ENCODE data around the gene SUSD1.

SUSD1 gene

GRCh38 chr9:112149211-112149610, 25.9 kb downstream of the SUSD1 start:
- Histone ChIP-seq H3K23ac (ENCODE audit: low read length in 2 of 2) (no peak overlapping the region), H3K27me3 (ENCODE audit: control insufficient read depth in 1 of 2, insufficient read depth in 1 of 2, low read length in 2 of 2) (no peaks in the 10 kb centered on the region), H3K4me1 (ENCODE audit: control insufficient read depth, insufficient read depth, low read depth, low read length) (peaks cover 4% of the 10 kb centered on the region), H3K4me2 (ENCODE audit: low read length, poor library complexity, severe bottlenecking) (no peak overlapping the region), H3K18ac (ENCODE audit: low read depth in 1 of 2, low read length in 2 of 2) (no peak overlapping the region), H3K14ac (ENCODE audit: low read length in 2 of 2) (no peak overlapping the region), H3K4me3 (ENCODE audit: insufficient read depth in 1 of 2, low read depth in 1 of 2, low read length in 2 of 2) (no peak overlapping the region), H2AFZ (ENCODE audit: low read depth, low read length) (no peak overlapping the region), H3K79me1 (replicated peaks; ENCODE audit: low read length, poor library complexity, severe bottlenecking) (peaks cover 6% of the 10 kb centered on the region), H3K9ac (ENCODE audit: low read length) (no peak overlapping the region), H4K91ac (ENCODE audit: low read length) (no peak overlapping the region), H3K36me3 (ENCODE audit: control insufficient read depth in 1 of 2, insufficient read depth in 2 of 2, low read depth in 1 of 2, low read length in 2 of 2) (peaks cover 0 to 11% of the 10 kb centered on the region in 2 experiments), H2BK15ac (ENCODE audit: low read depth, poor library complexity, severe bottlenecking) (no peak overlapping the region), H4K8ac (ENCODE audit: low read length) (no peak overlapping the region), H3K4ac (ENCODE audit: low read depth in 1 of 2, low read length in 2 of 2) (no peak overlapping the region), H2BK12ac (ENCODE audit: low read length in 2 of 2) (no peak overlapping the region), H2AK5ac (ENCODE audit: low read length, severe bottlenecking) (no peak overlapping the region), H2BK5ac (ENCODE audit: low read depth, low read length, poor library complexity, severe bottlenecking) (no peak overlapping the region), H2BK120ac (ENCODE audit: low read depth, low read length) (no peak overlapping the region), H3K27ac (ENCODE audit: low read length, poor library complexity, severe bottlenecking) (no peak overlapping the region), H3K9me3 (ENCODE audit: control insufficient read depth, low read length) (no peaks in the 10 kb centered on the region)
- no peak for DNase-seq
- WGBS = 98% methylated on average over 8 of the region's 10 CpGs

GRCh38 chr9:112145886-112146285, 29.2 kb downstream of the SUSD1 start:
- Histone ChIP-seq H3K4me3 (ENCODE audit: insufficient read depth in 1 of 2, low read depth in 1 of 2, low read length in 2 of 2) (no peak overlapping the region), H2AFZ (ENCODE audit: low read depth, low read length) (no peak overlapping the region)

DNA sequence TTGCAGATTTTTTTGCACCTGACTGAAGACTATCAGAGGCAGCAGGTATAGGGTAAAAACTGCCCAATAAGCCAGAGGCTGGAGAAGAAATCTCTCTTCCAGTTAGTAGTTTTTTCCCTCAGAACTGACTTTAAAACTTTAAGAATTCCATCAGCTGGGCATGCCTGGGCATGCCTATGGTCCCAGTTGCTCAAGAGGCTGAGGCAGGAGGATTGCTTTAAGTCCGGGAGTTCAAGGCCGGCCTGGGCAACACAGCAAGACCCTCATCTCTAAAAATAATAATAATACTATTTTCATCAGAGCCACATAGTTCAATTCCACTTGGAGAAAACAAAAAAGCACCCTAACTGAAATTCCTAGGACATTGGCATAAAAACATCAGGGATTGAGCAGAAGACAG, 30.3 kb downstream of the SUSD1 start:
- Histone ChIP-seq H3K9ac (ENCODE audit: low read length) (peak overlapping the region; percentile 40), H3K4ac (ENCODE audit: low read depth in 1 of 2, low read length in 2 of 2) (no peak overlapping the region), H3K27me3 (ENCODE audit: control insufficient read depth in 1 of 2, insufficient read depth in 1 of 2, low read length in 2 of 2) (no peaks in the 10 kb centered on the region), H3K14ac (ENCODE audit: low read length in 2 of 2) (no peak overlapping the region), H2AK5ac (ENCODE audit: low read length, severe bottlenecking) (no peak overlapping the region), H2BK120ac (ENCODE audit: low read depth, low read length) (no peak overlapping the region), H3K4me2 (ENCODE audit: low read length, poor library complexity, severe bottlenecking) (no peak overlapping the region), H3K18ac (ENCODE audit: low read depth in 1 of 2, low read length in 2 of 2) (no peak overlapping the region), H3K79me1 (replicated peaks; ENCODE audit: low read length, poor library complexity, severe bottlenecking) (peaks cover 8% of the 10 kb centered on the region), H2BK12ac (ENCODE audit: low read length in 2 of 2) (no peak overlapping the region), H2BK5ac (ENCODE audit: low read depth, low read length, poor library complexity, severe bottlenecking) (peak overlapping the region; percentile 95), H4K8ac (ENCODE audit: low read length) (no peak overlapping the region), H3K36me3 (ENCODE audit: control insufficient read depth in 1 of 2, insufficient read depth in 2 of 2, low read depth in 1 of 2, low read length in 2 of 2) (peaks cover 5 to 14% of the 10 kb centered on the region in 2 experiments), H2BK15ac (ENCODE audit: low read depth, poor library complexity, severe bottlenecking) (no peak overlapping the region), H3K4me3 (ENCODE audit: insufficient read depth in 1 of 2, low read depth in 1 of 2, low read length in 2 of 2) (no peak overlapping the region), H3K9me3 (ENCODE audit: control insufficient read depth, low read length) (no peaks in the 10 kb centered on the region), H3K23ac (ENCODE audit: low read length in 2 of 2) (no peak overlapping the region), H4K91ac (ENCODE audit: low read length) (no peak overlapping the region), H3K4me1 (ENCODE audit: control insufficient read depth, insufficient read depth, low read depth, low read length) (peaks cover 4% of the 10 kb centered on the region), H2AFZ (ENCODE audit: low read depth, low read length) (no peak overlapping the region), H3K27ac (ENCODE audit: low read length, poor library complexity, severe bottlenecking) (no peak overlapping the region)
- 100% methylated on average over 2 of the region's 2 CpGs for WGBS
- DNase-seq = no peak

More at GRCh38 chr9:112145886-112146285, 29.2 kb downstream of the SUSD1 start:
- H4K8ac ChIP-seq (ENCODE audit: low read length) = no peak overlapping the region
- H2BK15ac ChIP-seq (ENCODE audit: low read depth, poor library complexity, severe bottlenecking) = no peak overlapping the region
- no peak overlapping the region for H3K9ac ChIP-seq (ENCODE audit: low read length)
- no peak overlapping the region for H4K91ac ChIP-seq (ENCODE audit: low read length)
- peaks cover 4% of the 10 kb centered on the region for H3K4me1 ChIP-seq (ENCODE audit: control insufficient read depth, insufficient read depth, low read depth, low read length)
- H3K9me3 ChIP-seq (ENCODE audit: control insufficient read depth, low read length) = no peaks in the 10 kb centered on the region
- 100% methylated on average over 1 of the region's 1 CpG for WGBS
- H3K79me1 ChIP-seq (replicated peaks; ENCODE audit: low read length, poor library complexity, severe bottlenecking) = peaks cover 9% of the 10 kb centered on the region
- no peak overlapping the region for H3K23ac ChIP-seq (ENCODE audit: low read length in 2 of 2)
- no peak overlapping the region for H3K14ac ChIP-seq (ENCODE audit: low read length in 2 of 2)
- no peak overlapping the region for H2BK120ac ChIP-seq (ENCODE audit: low read depth, low read length)
- H3K27me3 ChIP-seq (ENCODE audit: control insufficient read depth in 1 of 2, insufficient read depth in 1 of 2, low read length in 2 of 2) = no peaks in the 10 kb centered on the region
- H3K18ac ChIP-seq (ENCODE audit: low read depth in 1 of 2, low read length in 2 of 2) = no peak overlapping the region
- no peak overlapping the region for H2BK12ac ChIP-seq (ENCODE audit: low read length in 2 of 2)
- peaks cover 5 to 14% of the 10 kb centered on the region in 2 experiments for H3K36me3 ChIP-seq (ENCODE audit: control insufficient read depth in 1 of 2, insufficient read depth in 2 of 2, low read depth in 1 of 2, low read length in 2 of 2)
- H2BK5ac ChIP-seq (ENCODE audit: low read depth, low read length, poor library complexity, severe bottlenecking) = no peak overlapping the region
- peak overlapping the region; percentile 3 for H2AK5ac ChIP-seq (ENCODE audit: low read length, severe bottlenecking)
- H3K4ac ChIP-seq (ENCODE audit: low read depth in 1 of 2, low read length in 2 of 2) = no peak overlapping the region
- no peak overlapping the region for H3K4me2 ChIP-seq (ENCODE audit: low read length, poor library complexity, severe bottlenecking)
- no peak for DNase-seq
- no peak overlapping the region for H3K27ac ChIP-seq (ENCODE audit: low read length, poor library complexity, severe bottlenecking)

- H3K36me3 ChIP-seq (ENCODE audit: control insufficient read depth in 1 of 2, insufficient read depth in 2 of 2, low read depth in 1 of 2, low read length in 2 of 2) = peaks cover 5 to 6% of the 10 kb centered on the region in 2 experiments
- no peak overlapping the region for H2BK5ac ChIP-seq (ENCODE audit: low read depth, low read length, poor library complexity, severe bottlenecking)
- H2BK15ac ChIP-seq (ENCODE audit: low read depth, poor library complexity, severe bottlenecking) = no peak overlapping the region
- H2AFZ ChIP-seq (ENCODE audit: low read depth, low read length) = no peak overlapping the region
- no peak overlapping the region for H3K18ac ChIP-seq (ENCODE audit: low read depth in 1 of 2, low read length in 2 of 2)
- H4K8ac ChIP-seq (ENCODE audit: low read length) = no peak overlapping the region
- H3K9ac ChIP-seq (ENCODE audit: low read length) = no peak overlapping the region
- H3K23ac ChIP-seq (ENCODE audit: low read length in 2 of 2) = no peak overlapping the region
- H4K91ac ChIP-seq (ENCODE audit: low read length) = no peak overlapping the region
- no peak overlapping the region for H3K14ac ChIP-seq (ENCODE audit: low read length in 2 of 2)
- no peak overlapping the region for H3K4me3 ChIP-seq (ENCODE audit: insufficient read depth in 1 of 2, low read depth in 1 of 2, low read length in 2 of 2)
- H2BK120ac ChIP-seq (ENCODE audit: low read depth, low read length) = no peak overlapping the region
- H3K4ac ChIP-seq (ENCODE audit: low read depth in 1 of 2, low read length in 2 of 2) = no peak overlapping the region
- H3K27me3 ChIP-seq (ENCODE audit: control insufficient read depth in 1 of 2, insufficient read depth in 1 of 2, low read length in 2 of 2) = no peaks in the 10 kb centered on the region
- peaks cover 4% of the 10 kb centered on the region for H3K4me1 ChIP-seq (ENCODE audit: control insufficient read depth, insufficient read depth, low read depth, low read length)
- DNase-seq = no peak
- H3K9me3 ChIP-seq (ENCODE audit: control insufficient read depth, low read length) = no peaks in the 10 kb centered on the region
- peaks cover 4% of the 10 kb centered on the region for H3K79me1 ChIP-seq (replicated peaks; ENCODE audit: low read length, poor library complexity, severe bottlenecking)
- H2BK12ac ChIP-seq (ENCODE audit: low read length in 2 of 2) = no peak overlapping the region
- no peak overlapping the region for H3K27ac ChIP-seq (ENCODE audit: low read length, poor library complexity, severe bottlenecking)
- no peak overlapping the region for H3K4me2 ChIP-seq (ENCODE audit: low read length, poor library complexity, severe bottlenecking)
- H2AK5ac ChIP-seq (ENCODE audit: low read length, severe bottlenecking) = no peak overlapping the region
- WGBS = 96% methylated on average over 3 of the region's 3 CpGs
Observed at GRCh38 chr9:112142420-112142819, 32.7 kb downstream of the SUSD1 start.
